Measurements from ENCODE around the gene PYROXD2.

PYROXD2 gene

GRCh38 chr10:98414932-98415730, at the start of gene PYROXD2:
Gene PYROXD2, minus strand, starts transcription at chr10:98415182. Its CDS starts 47 bp downstream, at chr10:98415135.
- peak; percentile 88 for DNase-seq

DNA sequence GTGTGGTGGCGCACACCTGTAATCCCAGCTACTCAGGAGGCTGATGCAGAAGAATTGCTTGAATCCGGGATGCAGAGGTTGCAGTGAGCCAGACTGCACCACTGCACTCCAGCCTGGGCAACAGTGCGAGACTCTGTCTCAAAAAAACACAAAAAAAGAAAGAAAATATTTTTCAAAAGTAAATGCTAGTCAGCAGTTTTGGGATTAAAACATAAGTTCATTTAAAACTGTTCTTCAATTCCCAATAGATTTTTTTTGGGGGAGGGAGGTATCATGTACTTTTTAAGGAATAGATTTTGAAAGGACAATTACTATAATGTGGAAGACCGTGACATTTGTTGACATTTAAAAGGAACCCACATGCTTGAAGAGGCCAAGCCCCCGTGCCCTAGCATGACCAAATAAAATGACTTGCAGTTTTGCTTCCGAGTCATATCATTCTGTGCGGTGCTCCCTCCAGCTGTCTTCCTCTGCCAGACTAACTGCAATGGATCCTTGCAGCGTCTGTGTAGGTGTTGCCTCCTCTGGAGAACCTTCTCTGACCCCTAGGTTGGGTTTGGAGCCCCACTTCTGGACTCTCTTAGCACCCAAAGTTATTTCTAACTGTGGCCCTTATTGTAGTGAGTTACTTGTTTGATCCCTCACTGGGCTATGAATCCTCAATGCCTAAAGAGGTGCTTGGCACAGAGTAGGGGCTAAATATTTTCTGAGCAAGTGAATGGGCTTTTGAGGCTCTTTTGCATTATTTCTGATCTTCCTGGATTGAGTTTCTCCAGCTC, 49.2 kb upstream of the PYROXD2 start:
- DNase-seq: no peak

GRCh38 chr10:98463016-98463415, 48.0 kb upstream of the PYROXD2 start:
- no peak for DNase-seq

DNA sequence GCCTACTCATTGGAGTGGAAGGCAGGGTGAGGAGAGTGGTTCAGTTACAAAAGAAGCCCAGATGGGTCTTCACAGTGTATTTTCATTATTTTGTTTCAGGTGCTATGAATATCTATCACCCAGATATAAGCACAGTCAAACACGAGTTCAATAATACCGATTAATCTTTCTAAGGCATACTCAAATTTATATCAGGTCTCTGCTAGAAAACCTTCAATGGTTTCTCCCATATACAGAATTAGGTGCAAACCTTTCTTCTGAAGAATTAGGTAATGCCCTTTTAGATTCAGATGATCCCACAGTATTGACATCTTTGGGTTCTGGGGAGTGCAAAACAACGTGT, 46.5 kb upstream of the PYROXD2 start:
- no peak for DNase-seq

DNA sequence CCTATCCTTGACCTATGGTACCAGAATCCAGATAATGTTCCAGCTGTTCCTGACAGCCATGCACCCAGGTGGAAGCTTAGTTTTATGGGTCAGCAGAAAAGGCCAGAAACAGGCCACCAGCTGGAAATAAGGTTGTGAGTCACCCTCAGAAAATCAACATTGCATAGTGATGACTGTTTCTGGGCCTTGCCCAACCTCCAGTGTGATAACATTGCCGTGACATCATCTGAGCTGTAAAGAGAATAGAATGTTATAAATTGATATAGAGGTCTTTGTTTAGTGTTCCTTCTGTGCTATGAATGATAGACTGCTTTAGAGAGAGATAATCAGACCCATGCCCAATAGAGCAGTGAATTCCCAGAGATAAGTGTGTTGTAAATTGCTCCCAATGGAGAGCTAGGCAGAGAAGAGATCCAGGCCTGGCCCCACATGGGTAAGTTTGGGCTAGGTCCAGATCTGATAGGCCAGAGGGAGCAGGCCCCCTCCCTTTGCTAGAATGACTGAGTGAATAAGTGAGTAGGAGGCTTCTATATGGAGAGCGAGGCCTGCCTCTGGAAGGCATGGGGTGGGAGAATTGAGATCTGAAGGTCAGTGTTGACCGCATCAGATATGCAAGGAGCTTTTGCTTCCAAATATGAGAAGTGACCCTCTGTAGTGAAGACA, 46.0 kb upstream of the PYROXD2 start:
- no peak for DNase-seq

GRCh38 chr10:98458809-98459784, 44.1 kb upstream of the PYROXD2 start:
- no peak for DNase-seq

DNA sequence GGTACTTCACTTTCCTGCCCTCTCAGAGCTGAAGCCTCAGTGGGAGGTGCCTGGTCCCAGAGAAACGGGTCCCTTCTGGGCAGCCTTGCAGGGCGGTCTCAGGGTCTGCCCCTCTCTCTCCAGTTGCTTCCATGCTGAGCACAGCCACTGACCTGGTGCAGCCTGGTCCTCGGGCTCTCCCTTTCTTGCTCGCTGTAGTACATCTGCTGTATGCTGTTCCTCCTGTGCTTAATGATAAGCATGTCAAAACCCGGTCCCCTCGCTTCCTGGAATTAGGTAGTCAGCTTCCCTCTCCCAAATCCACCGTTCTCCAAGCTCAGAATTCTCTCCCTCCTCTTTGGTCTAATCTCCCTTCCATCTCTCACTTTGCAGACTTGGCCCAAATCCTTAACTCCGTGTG, 42.7 kb upstream of the PYROXD2 start:
- no peak for DNase-seq

GRCh38 chr10:98456686-98457482, 41.9 kb upstream of the PYROXD2 start:
- no peak for DNase-seq

- DNase-seq: peak; percentile 58
Observed at GRCh38 chr10:98456043-98456570, 41.1 kb upstream of the PYROXD2 start.

- no peak for DNase-seq
Observed at GRCh38 chr10:98453729-98454128, 38.7 kb upstream of the PYROXD2 start.

DNA sequence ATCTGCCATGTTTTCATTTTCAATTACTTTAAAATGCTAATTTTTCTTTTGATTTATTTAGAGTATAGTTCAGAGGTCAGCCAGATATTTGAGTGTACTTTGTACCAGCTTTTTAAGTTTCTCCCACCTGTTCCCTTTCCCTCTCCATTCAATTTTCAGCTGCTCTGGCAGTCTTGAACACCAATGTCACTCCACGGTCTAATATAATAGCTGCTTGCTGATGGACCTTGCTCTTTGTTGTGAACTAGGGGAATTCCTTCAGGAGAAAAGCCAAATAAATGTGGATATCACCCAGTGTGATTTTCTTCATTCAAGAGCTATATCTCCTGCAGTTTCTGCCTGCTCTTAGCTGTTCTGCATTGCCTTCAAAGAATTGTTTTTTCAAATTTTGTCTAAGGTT, 35.6 kb upstream of the PYROXD2 start:
- no peak for DNase-seq

GRCh38 chr10:98449287-98449686, 34.3 kb upstream of the PYROXD2 start:
- no peak for DNase-seq

DNA sequence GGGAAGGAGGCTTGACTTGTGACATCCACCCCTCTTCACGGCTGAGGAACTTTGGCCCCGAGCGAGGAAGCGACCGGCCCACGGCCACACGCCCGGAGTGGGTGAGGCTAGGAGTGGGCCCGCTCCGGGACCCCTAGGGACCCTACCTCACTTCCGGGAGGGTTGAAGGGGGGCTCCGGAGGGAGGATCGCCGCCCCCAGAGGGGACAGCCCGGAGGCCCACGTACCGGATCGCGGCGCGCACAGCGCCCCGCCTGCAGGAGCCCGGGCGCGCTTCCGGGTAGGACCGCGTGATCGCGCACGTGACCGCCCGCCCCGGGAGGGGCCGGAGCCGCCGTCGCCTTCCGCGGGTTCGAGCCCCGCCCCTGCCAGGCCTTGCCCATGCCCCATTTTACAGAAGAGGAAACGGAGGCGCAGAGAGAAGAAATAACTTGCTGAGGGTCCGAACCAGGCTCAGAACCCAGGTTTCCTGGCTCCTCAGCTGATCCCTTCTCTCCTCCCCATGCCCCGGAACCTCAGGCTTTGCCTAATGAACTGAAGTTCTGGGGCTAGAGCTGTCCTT, 31.8 kb upstream of the PYROXD2 start, which contains the start of gene HPS1:
TSS of gene HPS1 (minus strand) at position 275 of the 561 bp plus-strand sequence. CDS start 3,695 bp downstream, outside the sequence.
- peak; percentile 24 for DNase-seq

- DNase-seq: no peak
Observed at GRCh38 chr10:98446151-98446660, 31.2 kb upstream of the PYROXD2 start.

DNA sequence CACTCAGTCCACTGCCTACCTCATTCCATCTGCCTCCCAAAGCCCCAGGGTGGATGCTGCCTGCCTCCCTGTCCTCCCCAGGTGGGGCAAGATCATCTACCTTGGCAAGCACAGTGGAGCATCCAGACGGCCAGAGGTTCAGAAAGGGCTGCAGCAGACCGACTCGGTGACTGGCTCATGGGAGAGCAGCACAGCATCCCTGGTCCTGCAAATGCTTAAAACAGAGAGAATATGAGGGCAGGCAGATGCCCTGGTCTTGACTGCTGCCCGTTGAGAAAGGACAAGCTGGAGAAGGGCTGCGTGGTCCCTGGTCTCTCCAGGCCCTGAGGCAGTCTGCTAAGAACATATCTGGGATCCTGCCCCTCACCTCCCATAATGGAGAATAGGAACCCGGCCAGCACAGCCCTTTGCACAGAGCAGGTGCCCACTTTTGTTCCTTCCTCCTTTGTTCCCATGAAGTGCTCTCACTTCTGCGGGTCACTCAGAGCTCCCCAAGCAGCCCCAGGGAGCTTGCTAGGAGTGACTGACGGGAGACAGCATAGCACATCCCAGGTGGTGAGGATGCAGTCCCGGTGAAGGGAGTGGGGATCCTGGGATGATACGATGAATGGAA, 30.3 kb upstream of the PYROXD2 start:
- DNase-seq: peak; percentile 34

GRCh38 chr10:98444314-98445006, 29.5 kb upstream of the PYROXD2 start:
- no peak for DNase-seq

GRCh38 chr10:98438715-98439114, 23.7 kb upstream of the PYROXD2 start:
- DNase-seq: no peak

DNA sequence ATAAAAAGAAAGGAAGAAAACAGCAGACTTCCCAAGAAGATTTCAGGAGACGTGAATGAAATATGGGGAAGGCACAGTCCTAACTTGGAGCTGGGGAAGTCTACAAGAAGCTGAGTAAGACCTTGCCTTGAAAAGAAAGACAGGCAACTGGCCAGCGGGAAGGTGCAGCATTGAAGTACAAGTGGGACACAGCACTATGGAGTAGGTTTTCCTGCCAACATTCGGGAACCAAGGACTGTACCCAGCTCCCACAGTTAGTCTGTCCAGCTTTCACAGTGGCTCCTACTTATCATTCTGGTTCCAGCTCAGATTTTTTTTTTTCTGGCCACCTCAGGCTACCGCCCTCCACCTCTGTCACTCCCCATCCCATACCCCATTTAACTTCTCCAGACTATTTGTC, 21.7 kb upstream of the PYROXD2 start:
- DNase-seq: no peak

DNA sequence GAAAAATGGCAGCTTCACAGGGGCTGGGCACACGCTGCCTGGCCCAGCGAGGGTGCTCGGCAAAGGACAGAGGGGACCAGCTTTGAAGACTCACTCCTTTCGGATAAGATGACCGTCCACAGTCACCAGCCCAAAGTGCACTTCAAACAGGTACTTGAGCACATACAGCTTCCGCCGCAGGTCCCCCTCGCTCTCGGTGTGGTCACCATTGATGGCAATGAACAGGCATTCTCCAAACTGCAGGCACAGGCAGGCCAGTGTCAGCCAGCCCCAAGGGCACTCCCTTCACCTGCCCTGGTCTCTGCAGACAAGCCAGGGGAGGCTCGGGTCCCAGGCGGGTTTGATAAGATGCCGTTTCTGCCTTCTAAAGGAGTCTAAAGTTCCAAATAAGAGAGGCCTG, 20.2 kb upstream of the PYROXD2 start:
- DNase-seq: no peak
